ENCODE data around the gene ANKRD52.

- no peak for TF ChIP-seq ATF7 (IDR thresholded peaks at IDR 0.05; ENCODE audit: low read depth)
- no peak for TF ChIP-seq CTCF (IDR thresholded peaks at IDR 0.05 in 2 of 3, conservative IDR thresholded peaks at IDR 0.05 in 1 of 3; ENCODE audit: control insufficient read depth in 2 of 3, extremely low read depth in 1 of 3, insufficient read depth in 1 of 3, low read depth in 3 of 3, low read length in 3 of 3)
- TF ChIP-seq ZNF217 (IDR thresholded peaks at IDR 0.05): no peak
- TF ChIP-seq RAD21 (IDR thresholded peaks at IDR 0.05; ENCODE audit: insufficient read depth, low read depth, low read length): no peak
- no peak for TF ChIP-seq USF2 (IDR thresholded peaks at IDR 0.05; ENCODE audit: borderline replicate concordance, low read depth, low read length)
- no peak for TF ChIP-seq EZH2 (IDR thresholded peaks at IDR 0.05; ENCODE audit: borderline replicate concordance, control insufficient read depth, low read depth, low read length)
- no peak for TF ChIP-seq CHD2 (IDR thresholded peaks at IDR 0.05; ENCODE audit: borderline replicate concordance, low read depth, low read length)
- no peak for TF ChIP-seq POLR2A (IDR thresholded peaks at IDR 0.05; ENCODE audit: low read depth, low read length)
Measured at GRCh38 chr12:56260921-56261320, 2.7 kb upstream of the ANKRD52 start.

Data from GM12878 (cell line).